ENCODE results near the gene CD44. TPM values are rescaled to one million over a fixed set of nuclear protein-coding genes. Genes with fewer than 3 reads are reported as not detected.

CD44 gene
- total RNA-seq, 1 donor from 2014 or later, result 489 TPM

DNA sequence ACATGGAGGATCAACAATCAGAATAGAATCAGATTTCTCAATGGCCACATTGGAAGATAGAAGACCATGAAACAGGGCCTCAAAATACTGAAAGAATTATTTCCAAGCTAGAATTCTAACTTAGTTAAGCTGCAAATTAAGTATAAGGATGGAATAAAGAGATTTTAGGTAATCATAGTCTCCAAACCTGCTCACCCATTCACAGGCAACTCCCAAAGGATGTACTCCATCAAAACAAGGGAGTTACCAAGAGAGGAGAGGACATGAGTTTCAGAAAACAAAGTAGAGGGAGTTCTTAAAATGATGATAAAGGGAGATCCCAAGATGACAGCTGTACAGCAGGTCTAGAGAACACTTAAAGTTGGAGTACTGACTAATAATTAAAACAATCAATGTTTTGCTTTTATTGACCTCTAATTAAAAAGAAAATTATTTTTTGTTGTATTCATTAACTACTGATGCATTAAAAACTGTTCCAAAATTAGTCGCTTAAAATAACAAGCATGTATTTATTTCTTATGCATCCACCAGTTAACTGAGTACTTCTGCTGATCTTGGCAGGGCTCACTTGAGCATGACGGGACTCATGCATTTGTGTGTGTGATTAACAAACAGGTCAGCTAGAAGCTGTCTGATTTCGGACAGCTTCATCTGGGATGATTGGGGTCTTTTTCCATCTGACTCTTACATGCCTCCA, 95.6 kb downstream of the CD44 start:
- DNase-seq, result no peak
- Mint-ChIP-seq H3K27me3 (peaks cover 2% of the 10 kb centered on the region), H3K36me3 (ENCODE audit: low read depth) (peaks cover 49% of the 10 kb centered on the region), H3K4me1 (peaks cover 56% of the 10 kb centered on the region), H3K9me3 (peaks cover 17% of the 10 kb centered on the region), H3K27ac (no peak overlapping the region), H3K4me3 (no peak overlapping the region)
- intact Hi-C loops (cut with micrococcal nuclease), result loop anchor here (5.0 kb wide), 3 partner anchors 38 to 307 kb away; no protein-coding TSS in a partner anchor

DNA sequence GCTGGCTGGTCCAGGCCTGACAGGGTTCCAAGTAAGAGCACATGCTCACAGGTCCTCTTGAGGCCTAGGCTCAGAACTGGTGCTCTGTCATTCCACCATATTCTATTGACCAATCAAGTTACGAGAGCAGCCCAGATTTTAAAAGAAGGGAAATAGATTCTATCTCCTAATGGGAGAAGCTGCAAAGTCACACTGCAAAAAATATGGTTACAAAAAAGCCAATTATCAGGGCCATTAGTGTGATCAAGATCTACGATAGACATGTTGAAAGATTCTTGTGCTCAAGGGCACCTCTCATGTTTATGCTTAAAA, 96.1 kb downstream of the CD44 start:
- Mint-ChIP-seq H3K27ac (no peak overlapping the region), H3K27me3 (peaks cover 5% of the 10 kb centered on the region), H3K36me3 (ENCODE audit: low read depth) (peaks cover 45% of the 10 kb centered on the region), H3K4me3 (no peak overlapping the region), H3K9me3 (peaks cover 17% of the 10 kb centered on the region), H3K4me1 (peaks cover 59% of the 10 kb centered on the region)
- intact Hi-C loops (cut with micrococcal nuclease), result loop anchor here (5.0 kb wide), 3 partner anchors 37 to 308 kb away; no protein-coding TSS in a partner anchor
- no peak for DNase-seq

DNA sequence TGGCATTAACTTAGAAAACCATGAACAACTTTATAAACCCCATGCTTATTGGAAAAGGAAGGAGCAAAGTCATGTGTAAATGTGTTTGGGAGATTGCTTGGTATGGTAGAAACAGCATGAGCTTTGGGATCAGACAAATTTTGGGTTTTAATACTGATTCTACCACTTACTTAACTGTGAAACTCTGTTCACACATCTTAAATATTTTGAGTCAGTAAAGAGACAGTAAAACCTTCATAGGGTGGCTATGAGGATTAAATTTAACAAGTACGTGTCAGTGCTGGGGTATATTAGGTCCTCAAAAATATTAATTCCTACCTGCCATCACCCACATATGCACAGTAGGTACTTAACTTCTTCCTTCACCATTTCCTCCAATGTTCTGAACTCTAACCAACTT, 96.5 kb downstream of the CD44 start:
- H3K27me3 Mint-ChIP-seq, result peaks cover 7% of the 10 kb centered on the region
- H3K27ac Mint-ChIP-seq, result peak overlapping the region; percentile 46
- intact Hi-C loops (cut with micrococcal nuclease), result loop anchor here (5.0 kb wide), 3 partner anchors 37 to 308 kb away; no protein-coding TSS in a partner anchor
- H3K36me3 Mint-ChIP-seq (ENCODE audit: low read depth), result peaks cover 41% of the 10 kb centered on the region
- DNase-seq, result no peak
- H3K9me3 Mint-ChIP-seq, result peaks cover 17% of the 10 kb centered on the region
- peaks cover 60% of the 10 kb centered on the region for H3K4me1 Mint-ChIP-seq
- H3K4me3 Mint-ChIP-seq, result peak overlapping the region; percentile 30

DNA sequence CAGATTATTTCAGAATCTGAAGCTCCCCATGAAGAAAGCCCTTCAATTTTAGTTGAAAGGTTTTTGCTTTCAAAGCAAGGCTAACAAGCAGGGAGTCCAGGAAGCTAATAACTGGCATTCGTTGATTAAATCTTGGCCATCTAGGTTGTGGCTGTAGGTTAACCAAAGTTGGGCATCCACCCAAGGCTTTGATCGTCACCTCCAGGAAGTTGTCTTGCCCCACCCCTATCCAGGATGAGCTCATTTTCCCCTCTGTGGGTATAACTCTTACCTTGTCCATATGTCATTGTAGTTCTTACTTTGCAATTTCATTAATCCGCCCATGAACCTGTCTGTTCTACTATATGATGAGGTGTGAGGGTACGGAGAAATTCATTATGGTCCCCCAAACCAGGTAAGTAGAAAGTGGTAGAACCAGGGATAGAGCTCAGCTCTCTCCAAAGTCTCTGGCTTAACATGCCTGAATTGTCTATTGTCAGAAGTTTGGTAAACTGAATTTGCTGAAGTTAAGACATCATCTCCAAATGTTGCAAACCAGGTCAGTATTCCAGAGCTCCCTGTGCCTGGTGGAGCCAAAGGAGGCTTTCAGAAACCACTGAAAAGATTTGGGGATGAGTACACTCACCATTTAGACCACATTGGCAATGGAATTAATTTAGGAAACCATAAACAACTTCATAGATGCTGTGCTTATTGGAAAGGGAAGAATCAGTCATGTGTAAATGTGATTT, 97.1 kb downstream of the CD44 start:
- intact Hi-C loops (cut with micrococcal nuclease), result loop anchor here (5.0 kb wide), 3 partner anchors 36 to 309 kb away; no protein-coding TSS in a partner anchor

DNA sequence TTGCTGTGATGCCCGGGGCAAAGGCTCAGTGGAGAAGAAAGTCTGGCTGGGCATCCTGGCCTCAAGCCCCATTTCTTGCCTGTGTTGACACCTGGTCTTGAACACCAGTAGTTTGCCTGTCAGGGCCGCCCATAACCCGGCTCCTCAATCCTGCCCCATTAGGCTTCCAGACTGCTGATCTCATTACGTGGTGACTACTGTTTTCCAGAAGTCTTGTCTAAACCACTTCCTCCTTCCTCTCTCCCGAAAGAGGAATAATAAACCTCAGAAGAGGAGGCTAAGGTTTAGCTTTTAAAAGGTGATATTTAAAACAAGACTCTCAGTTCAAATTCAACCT, 97.7 kb downstream of the CD44 start:
- intact Hi-C loops (cut with micrococcal nuclease), result loop anchor here (5.0 kb wide), 3 partner anchors 36 to 309 kb away; no protein-coding TSS in a partner anchor
- Mint-ChIP-seq H3K4me3 (peak overlapping the region; percentile 30), H3K27ac (peak overlapping the region; percentile 46), H3K27me3 (peaks cover 7% of the 10 kb centered on the region), H3K9me3 (peaks cover 17% of the 10 kb centered on the region), H3K36me3 (ENCODE audit: low read depth) (peaks cover 29% of the 10 kb centered on the region), H3K4me1 (peaks cover 65% of the 10 kb centered on the region)
- peak; percentile 64 for DNase-seq

More for the DNA sequence above, 97.1 kb downstream of the CD44 start:
- peaks cover 61% of the 10 kb centered on the region for H3K4me1 Mint-ChIP-seq
- DNase-seq, result peak; percentile 86
- peaks cover 7% of the 10 kb centered on the region for H3K27me3 Mint-ChIP-seq
- peak overlapping the region; percentile 46 for H3K27ac Mint-ChIP-seq
- peaks cover 35% of the 10 kb centered on the region for H3K36me3 Mint-ChIP-seq (ENCODE audit: low read depth)
- peak overlapping the region; percentile 30 for H3K4me3 Mint-ChIP-seq
- peaks cover 17% of the 10 kb centered on the region for H3K9me3 Mint-ChIP-seq

DNA sequence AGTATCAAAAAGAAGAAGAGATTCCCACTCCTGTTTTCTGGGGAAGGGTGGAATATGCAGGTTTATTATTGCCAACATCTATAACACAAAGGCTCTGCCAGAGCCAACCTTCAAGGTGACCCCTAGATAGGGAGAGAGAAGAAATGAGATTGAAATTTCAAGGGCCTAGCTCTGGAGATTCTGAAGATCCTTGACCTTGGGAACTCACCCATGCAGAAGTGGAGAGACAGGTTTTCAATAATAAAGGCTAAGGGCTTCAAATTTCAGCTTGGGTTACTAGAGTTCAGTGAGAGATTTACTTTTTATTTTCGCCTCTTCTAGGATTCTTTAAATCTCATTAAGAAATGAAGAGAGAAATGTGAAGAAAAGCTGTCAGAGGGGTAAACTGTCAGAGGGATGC, 98.4 kb downstream of the CD44 start:
- Mint-ChIP-seq H3K36me3 (ENCODE audit: low read depth) (peaks cover 22% of the 10 kb centered on the region), H3K27me3 (peaks cover 7% of the 10 kb centered on the region), H3K9me3 (peaks cover 17% of the 10 kb centered on the region), H3K4me1 (peaks cover 69% of the 10 kb centered on the region), H3K27ac (no peak overlapping the region), H3K4me3 (no peak overlapping the region)
- intact Hi-C loops (cut with micrococcal nuclease), result loop anchor here (5.0 kb wide), 3 partner anchors 35 to 310 kb away; no protein-coding TSS in a partner anchor
- DNase-seq, result no peak

DNA sequence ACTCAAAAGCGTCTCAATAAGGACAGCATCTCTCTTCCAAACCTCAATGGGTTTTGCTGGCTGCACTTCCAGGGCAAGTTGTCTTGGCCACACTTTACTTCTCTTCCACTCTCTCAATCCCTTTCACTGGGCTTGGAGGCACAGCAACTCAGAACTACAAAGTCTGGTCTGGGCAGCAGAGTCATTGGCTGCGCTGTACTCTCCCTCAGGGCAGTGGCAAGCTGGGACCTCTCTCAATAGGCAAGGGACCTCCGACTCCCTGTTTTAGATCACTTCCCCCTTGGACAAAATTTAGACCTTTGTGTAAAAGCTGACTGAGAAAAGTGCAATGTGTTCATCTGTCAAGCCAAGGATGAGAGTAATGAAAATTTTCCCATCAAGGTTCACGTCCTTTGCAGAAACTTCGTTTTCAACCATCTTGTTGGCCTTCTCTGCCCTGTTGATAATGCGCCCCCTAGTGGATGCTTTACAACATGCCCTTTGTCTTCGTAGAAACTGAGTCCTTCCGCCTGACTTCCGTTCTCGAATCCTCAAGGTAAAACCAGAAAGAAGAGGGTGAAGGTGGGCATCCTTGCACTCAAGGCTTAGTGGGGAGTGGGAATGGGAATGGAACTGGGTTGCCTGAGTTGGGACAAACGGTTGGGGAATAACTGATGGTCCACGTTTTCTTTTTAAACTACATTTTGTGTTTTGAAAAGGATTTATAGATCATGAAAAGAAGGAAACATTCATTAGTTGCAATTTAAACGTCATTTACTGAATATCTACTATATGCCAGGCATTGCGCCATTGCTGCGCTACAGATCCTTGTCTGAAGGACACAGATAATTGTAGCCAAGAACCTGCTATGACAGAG, 99.1 kb downstream of the CD44 start:
- H3K9me3 Mint-ChIP-seq, result peaks cover 17% of the 10 kb centered on the region
- H3K27me3 Mint-ChIP-seq, result peaks cover 7% of the 10 kb centered on the region
- intact Hi-C loops (cut with micrococcal nuclease), result loop anchor here (1.0 to 5.0 kb wide), 5 partner anchors 34 to 311 kb away; no protein-coding TSS in a partner anchor
- peak; percentile 88 for DNase-seq
- H3K27ac Mint-ChIP-seq, result no peak overlapping the region
- H3K4me1 Mint-ChIP-seq, result peaks cover 69% of the 10 kb centered on the region
- H3K4me3 Mint-ChIP-seq, result peak overlapping the region; percentile 33
- peaks cover 15% of the 10 kb centered on the region for H3K36me3 Mint-ChIP-seq (ENCODE audit: low read depth)

DNA sequence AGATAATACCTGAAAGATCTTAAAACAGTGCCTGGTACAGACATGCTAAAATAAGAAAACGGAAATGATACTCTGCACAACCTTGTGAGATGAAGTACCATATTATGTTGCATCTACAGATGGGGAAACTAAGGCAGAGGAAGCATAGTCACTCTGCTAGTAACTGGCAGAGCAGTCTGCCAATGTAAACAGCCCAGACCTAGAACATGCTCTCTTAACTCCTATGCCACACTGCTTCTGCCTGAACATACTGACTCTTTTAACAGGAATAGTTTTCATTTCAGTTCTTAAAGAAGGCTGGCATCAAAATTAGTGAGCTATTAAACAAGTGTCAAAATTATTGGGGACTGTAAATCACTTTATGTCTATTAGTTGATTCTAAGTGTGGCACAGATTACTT, 99.9 kb downstream of the CD44 start:
- H3K9me3 Mint-ChIP-seq, result peaks cover 14% of the 10 kb centered on the region
- intact Hi-C loops (cut with micrococcal nuclease), result loop anchor here (1.0 to 5.0 kb wide), 5 partner anchors 33 to 312 kb away; no protein-coding TSS in a partner anchor
- H3K4me3 Mint-ChIP-seq, result no peak overlapping the region
- DNase-seq, result no peak
- H3K36me3 Mint-ChIP-seq (ENCODE audit: low read depth), result peaks cover 10% of the 10 kb centered on the region
- no peak overlapping the region for H3K27ac Mint-ChIP-seq
- H3K4me1 Mint-ChIP-seq, result peaks cover 67% of the 10 kb centered on the region
- peaks cover 7% of the 10 kb centered on the region for H3K27me3 Mint-ChIP-seq

DNA sequence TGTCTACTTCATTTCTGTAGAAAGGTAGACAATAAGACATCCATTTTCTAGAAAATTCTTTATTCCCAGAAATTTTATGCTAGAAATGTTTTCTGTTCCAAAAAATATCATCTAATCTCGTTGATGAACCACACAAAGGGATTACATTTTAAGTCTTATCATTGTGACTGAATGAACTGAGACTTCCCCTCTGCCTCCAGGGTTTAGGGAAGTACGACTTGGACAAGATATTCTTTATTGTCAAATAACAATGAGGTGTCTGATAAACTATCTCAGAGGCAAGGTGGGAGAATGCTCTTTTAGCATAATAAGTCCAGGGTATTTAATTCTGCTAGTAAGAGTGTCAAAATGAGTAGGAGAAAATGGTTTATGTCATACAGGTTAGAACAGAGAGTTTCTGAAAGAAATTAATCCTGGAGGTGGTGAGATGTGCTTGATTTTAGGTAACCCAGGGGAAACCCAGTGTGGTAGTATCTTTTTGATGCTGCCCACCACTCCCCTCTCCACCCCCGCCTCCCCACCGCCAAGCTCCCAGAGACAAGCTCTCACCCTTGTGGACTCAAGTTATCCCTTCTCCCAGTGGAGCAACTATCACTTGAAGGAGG, 100.6 kb downstream of the CD44 start:
- DNase-seq, result no peak
- peaks cover 60% of the 10 kb centered on the region for H3K4me1 Mint-ChIP-seq
- peaks cover 7% of the 10 kb centered on the region for H3K27me3 Mint-ChIP-seq
- no peak overlapping the region for H3K4me3 Mint-ChIP-seq
- no peak overlapping the region for H3K27ac Mint-ChIP-seq
- intact Hi-C loops (cut with micrococcal nuclease), result loop anchor here (2.0 to 5.0 kb wide), 4 partner anchors 33 to 312 kb away; no protein-coding TSS in a partner anchor
- H3K9me3 Mint-ChIP-seq, result peaks cover 15% of the 10 kb centered on the region
- H3K36me3 Mint-ChIP-seq (ENCODE audit: low read depth), result peaks cover 7% of the 10 kb centered on the region

DNA sequence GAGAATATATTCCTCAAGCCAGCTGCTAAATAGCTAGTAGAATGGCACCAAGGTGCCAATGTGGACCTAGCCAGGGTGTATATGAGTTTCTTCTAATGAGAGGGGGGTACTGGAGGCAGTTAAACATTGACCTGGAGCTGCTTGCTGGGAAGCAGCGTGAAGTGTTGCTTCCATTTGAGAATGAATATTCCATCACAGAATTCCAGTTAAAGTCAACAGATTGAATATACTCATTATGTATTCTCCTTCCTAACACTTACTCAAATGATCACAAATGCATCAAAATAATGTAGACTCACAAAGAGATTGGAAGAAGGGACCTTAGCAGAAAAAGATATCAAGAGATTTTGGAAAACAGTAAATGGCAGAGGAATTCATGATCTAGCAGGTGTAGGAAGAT, 102.1 kb downstream of the CD44 start:
- DNase-seq, result no peak
- H3K36me3 Mint-ChIP-seq (ENCODE audit: low read depth), result peaks cover 5% of the 10 kb centered on the region
- intact Hi-C loops (cut with micrococcal nuclease), result no loop called here

DNA sequence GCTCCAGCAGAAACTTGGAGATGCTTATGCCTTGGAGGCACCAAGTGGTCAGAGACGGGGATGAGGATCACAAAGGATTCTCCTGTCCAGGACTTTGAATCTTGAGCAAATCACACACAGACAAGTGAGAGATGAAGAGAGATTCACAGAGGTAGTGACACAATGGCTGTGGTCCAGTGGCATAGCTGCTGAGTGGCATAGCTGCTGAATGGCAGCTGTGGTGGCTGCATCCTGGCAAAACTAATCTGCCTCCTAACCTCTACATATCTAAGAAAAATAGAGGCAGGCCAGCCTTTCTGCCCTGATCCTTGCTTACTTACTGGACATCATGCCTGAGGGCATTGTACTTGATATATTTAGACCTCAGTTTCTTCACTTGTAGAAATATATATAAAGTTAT, 102.6 kb downstream of the CD44 start:
- Mint-ChIP-seq H3K4me1 (peaks cover 43% of the 10 kb centered on the region), H3K27me3 (peaks cover 7% of the 10 kb centered on the region), H3K27ac (no peak overlapping the region), H3K9me3 (peaks cover 10% of the 10 kb centered on the region), H3K4me3 (no peak overlapping the region), H3K36me3 (ENCODE audit: low read depth) (peaks cover 5% of the 10 kb centered on the region)
- intact Hi-C loops (cut with micrococcal nuclease), result no loop called here
- DNase-seq, result no peak

More for the DNA sequence above, 102.1 kb downstream of the CD44 start:
- Mint-ChIP-seq H3K4me1 (peaks cover 48% of the 10 kb centered on the region), H3K27ac (no peak overlapping the region), H3K27me3 (peaks cover 7% of the 10 kb centered on the region), H3K4me3 (no peak overlapping the region), H3K9me3 (peaks cover 10% of the 10 kb centered on the region)

DNA sequence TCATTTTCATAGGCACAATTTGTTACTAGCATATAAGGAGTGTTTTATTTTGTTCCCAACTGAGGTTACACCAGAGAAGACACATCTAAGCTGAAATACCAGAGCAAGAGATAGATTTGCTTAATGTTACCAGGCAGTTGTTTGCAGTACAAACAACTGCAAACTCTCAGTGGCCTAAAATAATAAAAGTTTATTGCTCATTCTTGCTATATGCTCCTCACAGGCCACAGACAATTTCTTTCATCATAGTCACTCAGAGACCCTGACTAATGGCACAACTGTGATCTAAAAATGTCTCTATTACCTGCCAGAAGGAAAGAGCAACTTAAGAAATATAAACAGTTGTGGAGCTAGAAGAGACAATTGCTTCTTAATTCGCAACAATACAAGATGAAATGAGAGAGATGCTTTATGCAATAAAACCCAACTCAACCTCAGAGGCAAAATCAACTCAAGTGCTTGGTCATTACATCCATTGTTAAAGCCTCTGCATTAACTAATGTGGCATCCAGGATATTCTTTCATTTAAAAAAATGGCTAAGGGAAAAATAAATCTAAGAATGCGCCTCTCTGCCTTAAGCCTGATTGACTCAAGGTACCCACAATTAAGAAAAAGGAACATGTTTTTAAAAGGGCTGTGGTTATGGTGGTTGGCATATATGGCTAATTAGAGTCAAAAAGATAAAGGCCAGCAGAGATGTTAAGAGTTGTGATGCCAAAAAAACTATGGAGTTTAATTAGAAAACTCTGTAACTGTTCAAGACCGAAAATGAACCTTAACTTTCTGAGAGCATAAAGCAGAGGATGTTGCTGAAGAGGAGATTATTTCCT, 103.7 kb downstream of the CD44 start:
- peaks cover 42% of the 10 kb centered on the region for H3K4me1 Mint-ChIP-seq
- intact Hi-C loops (cut with micrococcal nuclease), result no loop called here
- H3K9me3 Mint-ChIP-seq, result peaks cover 10% of the 10 kb centered on the region
- H3K27me3 Mint-ChIP-seq, result peaks cover 7% of the 10 kb centered on the region
- H3K27ac Mint-ChIP-seq, result no peak overlapping the region
- DNase-seq, result no peak
- peaks cover 5% of the 10 kb centered on the region for H3K36me3 Mint-ChIP-seq (ENCODE audit: low read depth)
- H3K4me3 Mint-ChIP-seq, result no peak overlapping the region
